OCI-LY3 (cell line): ENCODE data around the gene SLC39A1.

Experiments
- EZH2phosphoT487 ChIP-seq: fragments of 200-600 bp; shearing (Covaris generic); IDR thresholded peaks from 2 replicates; pipeline ENCODE4 v1.6.1; 2018; ENCODE audit warnings: antibody characterized with exemption, mixed run types, low read depth
- TF ChIP-seq, protein P1 (sequence below): fragments of 200-600, 300-600 bp; sonication (generic); IDR thresholded peaks from 2 replicates; pipeline ENCODE4 v1.5.1; 2014; ENCODE audit warnings: antibody characterized with exemption, low read length, low read depth

DNA sequence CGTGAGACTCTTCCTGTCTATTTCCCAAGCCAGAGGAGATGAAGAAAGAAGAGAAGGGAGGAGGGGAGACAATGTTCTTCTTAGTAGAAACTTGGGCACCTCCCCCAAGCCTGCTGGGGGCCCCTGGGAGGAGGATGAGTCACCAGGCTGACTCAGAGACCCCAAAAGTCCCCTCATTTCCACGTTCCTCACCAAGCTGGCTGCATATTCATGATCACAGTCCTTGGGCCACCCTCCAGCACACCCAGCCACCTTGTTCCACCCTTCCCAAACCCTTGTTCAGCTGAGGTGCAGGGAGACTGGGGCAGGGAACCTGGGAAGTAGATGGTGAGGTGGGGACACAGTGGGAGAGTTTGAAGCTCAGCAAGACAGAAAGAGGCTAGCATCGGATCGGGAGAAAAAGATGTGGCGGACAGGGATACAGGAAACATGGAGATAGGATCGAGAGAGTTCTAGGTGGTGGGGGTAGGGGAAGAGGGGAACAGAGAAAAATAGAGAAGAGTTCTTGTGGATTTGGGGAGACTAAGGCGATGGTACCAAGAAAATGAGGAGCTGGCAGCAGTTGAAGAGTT, 22.1 kb upstream of the SLC39A1 start:
- TF ChIP-seq, protein P1, sequence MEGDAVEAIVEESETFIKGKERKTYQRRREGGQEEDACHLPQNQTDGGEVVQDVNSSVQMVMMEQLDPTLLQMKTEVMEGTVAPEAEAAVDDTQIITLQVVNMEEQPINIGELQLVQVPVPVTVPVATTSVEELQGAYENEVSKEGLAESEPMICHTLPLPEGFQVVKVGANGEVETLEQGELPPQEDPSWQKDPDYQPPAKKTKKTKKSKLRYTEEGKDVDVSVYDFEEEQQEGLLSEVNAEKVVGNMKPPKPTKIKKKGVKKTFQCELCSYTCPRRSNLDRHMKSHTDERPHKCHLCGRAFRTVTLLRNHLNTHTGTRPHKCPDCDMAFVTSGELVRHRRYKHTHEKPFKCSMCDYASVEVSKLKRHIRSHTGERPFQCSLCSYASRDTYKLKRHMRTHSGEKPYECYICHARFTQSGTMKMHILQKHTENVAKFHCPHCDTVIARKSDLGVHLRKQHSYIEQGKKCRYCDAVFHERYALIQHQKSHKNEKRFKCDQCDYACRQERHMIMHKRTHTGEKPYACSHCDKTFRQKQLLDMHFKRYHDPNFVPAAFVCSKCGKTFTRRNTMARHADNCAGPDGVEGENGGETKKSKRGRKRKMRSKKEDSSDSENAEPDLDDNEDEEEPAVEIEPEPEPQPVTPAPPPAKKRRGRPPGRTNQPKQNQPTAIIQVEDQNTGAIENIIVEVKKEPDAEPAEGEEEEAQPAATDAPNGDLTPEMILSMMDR, result no peak
- TF ChIP-seq EZH2phosphoT487, result no peak
